Keratinocyte (primary cell): ENCODE results near the gene ASPSCR1.

ENCODE experiments used
- EZH2 ChIP-seq: IDR thresholded peaks from one replicate; pipeline ENCODE4 v1.6.1; 2012; ENCODE audit warnings: inconsistent platforms, mild to moderate bottlenecking, low read length, moderate library complexity
- TF ChIP-seq, protein P1 (sequence below), 3 experiments: IDR thresholded peaks in 1 of 3; conservative IDR thresholded peaks in 1 of 3; optimal IDR thresholded peaks in 1 of 3; 2 replicates in 2 of 3; 3 replicates in 1 of 3; pipeline versions ENCODE3 to v1.5.1; 2011; ENCODE audit warnings: low read length in 3 of 3, mild to moderate bottlenecking in 3 of 3, moderate library complexity in 2 of 3, control low read depth in 1 of 3, inconsistent platforms in 1 of 3; ENCODE audit not compliant: insufficient read depth in 2 of 3; ENCODE audit errors: extremely low read depth in 1 of 3

DNA sequence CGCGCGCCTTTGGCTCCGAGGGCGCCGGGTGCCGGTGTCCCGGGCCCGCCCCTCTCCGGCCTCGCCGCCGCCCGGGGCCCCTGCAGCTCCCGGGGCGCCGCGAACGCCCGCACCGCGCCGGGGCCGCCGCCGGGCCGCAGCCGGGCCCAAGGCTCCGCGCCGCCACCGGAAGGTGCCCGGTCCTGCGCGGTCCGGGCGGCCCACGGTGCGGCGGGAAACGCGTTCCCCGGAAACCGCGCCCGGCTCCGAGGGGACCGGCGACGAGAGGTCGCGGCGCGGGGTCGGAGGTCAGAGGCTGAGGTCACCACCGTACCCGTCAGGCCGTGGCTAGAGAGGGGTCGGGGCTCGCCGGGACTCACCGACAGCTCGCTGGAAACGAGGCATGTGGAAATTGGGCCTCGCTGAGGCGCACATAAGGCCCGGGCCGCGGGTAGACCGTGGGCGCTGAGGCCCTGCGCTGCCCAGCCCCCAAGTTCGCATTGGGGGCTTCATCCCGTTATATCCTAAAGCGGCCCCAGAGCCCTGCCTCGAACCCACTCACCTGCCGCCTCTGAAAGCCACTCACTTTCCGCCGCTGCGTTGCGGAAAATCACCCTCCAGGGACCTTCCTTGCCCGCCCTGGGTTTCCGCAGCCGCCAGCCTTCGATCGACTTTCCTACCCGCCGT is 88.3 kb downstream of the ASPSCR1 start, which contains the start of gene DUS1L:
- TF ChIP-seq, protein P1, sequence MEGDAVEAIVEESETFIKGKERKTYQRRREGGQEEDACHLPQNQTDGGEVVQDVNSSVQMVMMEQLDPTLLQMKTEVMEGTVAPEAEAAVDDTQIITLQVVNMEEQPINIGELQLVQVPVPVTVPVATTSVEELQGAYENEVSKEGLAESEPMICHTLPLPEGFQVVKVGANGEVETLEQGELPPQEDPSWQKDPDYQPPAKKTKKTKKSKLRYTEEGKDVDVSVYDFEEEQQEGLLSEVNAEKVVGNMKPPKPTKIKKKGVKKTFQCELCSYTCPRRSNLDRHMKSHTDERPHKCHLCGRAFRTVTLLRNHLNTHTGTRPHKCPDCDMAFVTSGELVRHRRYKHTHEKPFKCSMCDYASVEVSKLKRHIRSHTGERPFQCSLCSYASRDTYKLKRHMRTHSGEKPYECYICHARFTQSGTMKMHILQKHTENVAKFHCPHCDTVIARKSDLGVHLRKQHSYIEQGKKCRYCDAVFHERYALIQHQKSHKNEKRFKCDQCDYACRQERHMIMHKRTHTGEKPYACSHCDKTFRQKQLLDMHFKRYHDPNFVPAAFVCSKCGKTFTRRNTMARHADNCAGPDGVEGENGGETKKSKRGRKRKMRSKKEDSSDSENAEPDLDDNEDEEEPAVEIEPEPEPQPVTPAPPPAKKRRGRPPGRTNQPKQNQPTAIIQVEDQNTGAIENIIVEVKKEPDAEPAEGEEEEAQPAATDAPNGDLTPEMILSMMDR (optimal IDR thresholded peaks at IDR 0.05 in 1 of 3, IDR thresholded peaks at IDR 0.05 in 1 of 3, conservative IDR thresholded peaks at IDR 0.05 in 1 of 3; ENCODE audit: extremely low read depth in 1 of 3, insufficient read depth in 2 of 3, low read length in 3 of 3), result no peak
- TF ChIP-seq EZH2, result no peak
